ENCODE results near the gene HSDL1.

- TF ChIP-seq EZH2phosphoT487 (IDR thresholded peaks at IDR 0.05; ENCODE audit: insufficient read depth, low read depth) (no peak), EZH2 (IDR thresholded peaks at IDR 0.05; ENCODE audit: insufficient read depth, poor library complexity, severe bottlenecking) (no peak)
Measured at GRCh38 chr16:84087001-84087400, 58.0 kb downstream of the HSDL1 start.

Measured in GM23248 (cell line).